Kidney (tissue), 14 donors: ENCODE data around the gene DCHS2. TPM values are rescaled to one million over a fixed set of nuclear protein-coding genes. Genes with fewer than 3 reads are reported as not detected.

Experiments
- DNase-seq, 5 donors: peaks; one replicate each; pipeline ENCODE4 v3.0.0-alpha.2; 2013 to 2020
- FAIRE-seq: peaks from 2 replicates; lab custom pipeline; 2012; peaks lifted over from hg19 to GRCh38; lab: Jason Lieb, UNC
- H3K27ac ChIP-seq, 2 donors: one replicate each; pipeline ENCODE4 v1.7.0; 2013; ENCODE audit warnings: low read depth in 2 of 2, low read length in 2 of 2, inconsistent platforms in 1 of 2
- H3K27me3 ChIP-seq: one replicate; pipeline ENCODE4 v1.7.1; 2013; ENCODE audit warnings: low read length, inconsistent platforms; ENCODE audit not compliant: control insufficient read depth, insufficient read depth
- H3K36me3 ChIP-seq, 3 donors: one replicate each; pipeline versions ENCODE4 v1.7.0 to v1.7.1; 2013; ENCODE audit warnings: low read length in 3 of 3, control low read depth in 1 of 3, inconsistent platforms in 1 of 3; ENCODE audit not compliant: insufficient read depth in 3 of 3, control insufficient read depth in 2 of 3
- H3K4me1 ChIP-seq, 3 donors: one replicate each; pipeline versions ENCODE4 v1.7.0 to v1.7.1; 2013; ENCODE audit warnings: low read length in 3 of 3, inconsistent platforms in 1 of 3, low read depth in 1 of 3; ENCODE audit not compliant: control insufficient read depth in 2 of 3, insufficient read depth in 2 of 3
- H3K4me3 ChIP-seq, 3 donors: one replicate each; pipeline versions ENCODE4 v1.7.0 to v1.8.1; 2013; ENCODE audit warnings: low read length in 3 of 3, control low read depth in 1 of 3, inconsistent platforms in 1 of 3
- H3K9ac ChIP-seq, 3 donors: one replicate each; pipeline versions ENCODE4 v1.7.0 to v1.7.1; 2013; ENCODE audit warnings: low read length in 3 of 3, control low read depth in 1 of 3, inconsistent platforms in 1 of 3
- H3K9me3 ChIP-seq, 3 donors: one replicate each; pipeline versions ENCODE4 v1.7.0 to v1.7.1; 2013; ENCODE audit warnings: low read length in 3 of 3, control low read depth in 1 of 3, inconsistent platforms in 1 of 3; ENCODE audit not compliant: control insufficient read depth in 2 of 3, insufficient read depth in 1 of 3
- intact Hi-C: fragments of 100-400 bp; cut with DNase I; formaldehyde crosslinking; loops from one replicate; pipeline ENCODE4 v1.11.1; 2022
- polyA plus RNA-seq: library from polyadenylated mRNA; stranded (reverse); fragments of 350-450 nt; fragmentation: Illumina TruSeq; extraction: RNeasy Lipid Tissue Mini Kit (QIAGEN cat#74804); gene quantifications from one replicate; pipeline ENCODE4 v1.2.3, GENCODE V29; 2014; ENCODE audit warnings: low read depth, low replicate concordance; ENCODE audit not compliant: insufficient read depth
- total RNA-seq: library from RNA; stranded (reverse); fragmentation: NEBNext Ultra II Directional; extraction: Animal tissue kit (Norgen Biotek cat#: 25700); gene quantifications from one replicate; pipeline ENCODE4 v1.2.1, GENCODE V29; 2021
- TF ChIP-seq, protein P1 (sequence below): IDR thresholded peaks from 3 replicates; pipeline ENCODE4 v1.5.1; 2012; ENCODE audit warnings: mild to moderate bottlenecking, moderate library complexity, borderline replicate concordance; ENCODE audit not compliant: insufficient read depth; ENCODE audit errors: extremely low read depth
- donor health status: control.
- donor health status: control.
- donor health status: control.
- donor health status: control.
- donor health status: control.
- donor health status: DM: yes; HTN: yes; CAD: no.
- donor health status: Normal renal cell carcinoma (clear cell type).

Gene DCHS2
- total and polyA plus RNA-seq, 2 donors from 2014 or later: 0.47 TPM; not detected in 1

DNA sequence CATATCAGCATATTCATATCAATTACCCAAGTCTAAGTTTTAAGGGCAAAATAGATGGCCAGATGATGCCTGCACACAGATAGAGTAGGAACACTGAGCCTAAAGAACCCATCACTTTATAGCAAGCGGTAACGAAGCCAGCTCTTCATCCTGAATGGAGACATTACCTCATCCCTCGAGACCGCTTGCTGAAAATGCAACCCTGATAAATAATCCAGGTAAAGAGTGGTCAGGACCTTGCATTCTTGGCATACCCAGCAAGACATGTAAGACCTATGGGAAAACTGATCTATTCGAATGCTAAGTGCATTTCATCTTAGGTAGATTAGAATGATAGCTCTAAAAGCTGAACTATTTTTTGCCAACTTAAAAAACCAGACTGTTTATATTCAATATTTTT, 25.3 kb downstream of the DCHS2 start:
- no peak overlapping the region for H3K27ac ChIP-seq
- H3K4me1 ChIP-seq: no peaks in the 10 kb centered on the region
- intact Hi-C loops: no loop called here
- FAIRE-seq (no peak), DNase-seq (peak in 1 of 5 donors; percentile 39)
- H3K27me3 ChIP-seq: no peaks in the 10 kb centered on the region
- no peaks in the 10 kb centered on the region for H3K9me3 ChIP-seq
- no peaks in the 10 kb centered on the region for H3K36me3 ChIP-seq
- TF ChIP-seq, protein P1, sequence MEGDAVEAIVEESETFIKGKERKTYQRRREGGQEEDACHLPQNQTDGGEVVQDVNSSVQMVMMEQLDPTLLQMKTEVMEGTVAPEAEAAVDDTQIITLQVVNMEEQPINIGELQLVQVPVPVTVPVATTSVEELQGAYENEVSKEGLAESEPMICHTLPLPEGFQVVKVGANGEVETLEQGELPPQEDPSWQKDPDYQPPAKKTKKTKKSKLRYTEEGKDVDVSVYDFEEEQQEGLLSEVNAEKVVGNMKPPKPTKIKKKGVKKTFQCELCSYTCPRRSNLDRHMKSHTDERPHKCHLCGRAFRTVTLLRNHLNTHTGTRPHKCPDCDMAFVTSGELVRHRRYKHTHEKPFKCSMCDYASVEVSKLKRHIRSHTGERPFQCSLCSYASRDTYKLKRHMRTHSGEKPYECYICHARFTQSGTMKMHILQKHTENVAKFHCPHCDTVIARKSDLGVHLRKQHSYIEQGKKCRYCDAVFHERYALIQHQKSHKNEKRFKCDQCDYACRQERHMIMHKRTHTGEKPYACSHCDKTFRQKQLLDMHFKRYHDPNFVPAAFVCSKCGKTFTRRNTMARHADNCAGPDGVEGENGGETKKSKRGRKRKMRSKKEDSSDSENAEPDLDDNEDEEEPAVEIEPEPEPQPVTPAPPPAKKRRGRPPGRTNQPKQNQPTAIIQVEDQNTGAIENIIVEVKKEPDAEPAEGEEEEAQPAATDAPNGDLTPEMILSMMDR: no peak
- no peak overlapping the region for H3K4me3 ChIP-seq
- no peak overlapping the region for H3K9ac ChIP-seq

DNA sequence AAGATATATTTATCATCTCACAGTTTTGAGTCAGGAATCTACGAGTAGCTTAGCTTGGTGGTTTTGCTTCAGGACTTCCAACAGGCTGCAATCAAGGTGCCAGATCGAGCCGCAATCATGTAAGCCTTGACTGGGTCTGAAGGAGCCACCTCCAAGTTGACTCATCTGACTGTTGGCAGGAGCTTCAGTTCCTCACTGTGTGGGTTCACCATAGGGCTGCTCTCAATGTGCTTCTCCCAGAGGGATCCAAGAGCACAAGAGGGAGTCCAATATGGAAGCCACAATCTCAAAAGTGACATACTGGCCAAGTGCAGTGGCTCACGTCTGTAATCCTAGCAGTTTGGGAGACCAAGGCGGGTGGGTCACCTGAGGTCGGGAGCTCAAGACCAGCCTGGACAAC, 26.5 kb downstream of the DCHS2 start:
- no peak overlapping the region for H3K27ac ChIP-seq
- TF ChIP-seq, protein P1: no peak
- H3K36me3 ChIP-seq: no peaks in the 10 kb centered on the region
- H3K4me1 ChIP-seq: no peaks in the 10 kb centered on the region
- H3K27me3 ChIP-seq: no peaks in the 10 kb centered on the region
- H3K9ac ChIP-seq: no peak overlapping the region
- H3K9me3 ChIP-seq: no peaks in the 10 kb centered on the region
- intact Hi-C loops: no loop called here
- no peak for FAIRE-seq
- no peak overlapping the region for H3K4me3 ChIP-seq
- DNase-seq: no peak

DNA sequence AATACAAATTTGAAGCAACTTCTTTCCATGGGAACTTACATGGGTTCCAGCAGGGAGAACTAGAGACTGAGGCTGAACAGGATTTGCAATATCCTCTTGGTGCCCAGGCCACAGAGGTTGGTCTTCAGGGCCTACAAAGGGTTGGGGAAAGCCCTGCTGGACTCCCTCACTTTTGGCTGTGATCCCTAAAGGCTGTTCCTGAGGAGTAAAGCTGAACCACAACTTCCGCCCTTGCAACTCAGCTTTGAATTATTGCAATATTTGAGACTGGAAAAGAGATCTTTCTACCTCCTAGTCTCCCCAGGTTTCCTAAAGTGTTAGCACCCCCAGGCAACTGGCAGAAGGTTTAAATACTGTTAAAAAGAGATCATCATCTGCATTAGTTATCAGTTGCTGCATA, 26.9 kb downstream of the DCHS2 start:
- no peaks in the 10 kb centered on the region for H3K9me3 ChIP-seq
- no peak overlapping the region for H3K27ac ChIP-seq
- no peak overlapping the region for H3K9ac ChIP-seq
- TF ChIP-seq, protein P1: no peak
- H3K4me3 ChIP-seq: no peak overlapping the region
- no peaks in the 10 kb centered on the region for H3K36me3 ChIP-seq
- DNase-seq (no peak), FAIRE-seq (no peak)
- intact Hi-C loops: no loop called here
- H3K4me1 ChIP-seq: no peaks in the 10 kb centered on the region
- H3K27me3 ChIP-seq: no peaks in the 10 kb centered on the region
